Esophagus muscularis mucosa (tissue), 4 donors: ENCODE results near the gene MED13L.

Source experiments
- EP300 ChIP-seq: sonication (generic); formaldehyde crosslinking; IDR thresholded peaks from one replicate; pipeline ENCODE4 v1.6.1; 2017; ENCODE audit warnings: antibody characterized with exemption
- POLR2A ChIP-seq: fragments of 450-650 bp; IDR thresholded peaks from one replicate; pipeline ENCODE4 v1.6.1; 2017; ENCODE audit warnings: antibody characterized with exemption, moderate library complexity, mild to moderate bottlenecking, low read depth
- POLR2AphosphoS5 ChIP-seq, 2 donors: sonication (generic); formaldehyde crosslinking; IDR thresholded peaks; one replicate each; pipeline ENCODE4 v1.6.1; 2017; ENCODE audit warnings: antibody characterized with exemption in 2 of 2
- TF ChIP-seq, protein P1 (sequence below), 3 experiments: fragments of 200-600 bp in 2 of 3; fragments of 450-650 bp in 1 of 3; sonication (generic) in 2 of 3; IDR thresholded peaks; one replicate each; pipeline ENCODE4 v1.5.1; 2017 to 2019; ENCODE audit warnings: antibody characterized with exemption in 3 of 3, mild to moderate bottlenecking in 2 of 3, moderate library complexity in 1 of 3

DNA sequence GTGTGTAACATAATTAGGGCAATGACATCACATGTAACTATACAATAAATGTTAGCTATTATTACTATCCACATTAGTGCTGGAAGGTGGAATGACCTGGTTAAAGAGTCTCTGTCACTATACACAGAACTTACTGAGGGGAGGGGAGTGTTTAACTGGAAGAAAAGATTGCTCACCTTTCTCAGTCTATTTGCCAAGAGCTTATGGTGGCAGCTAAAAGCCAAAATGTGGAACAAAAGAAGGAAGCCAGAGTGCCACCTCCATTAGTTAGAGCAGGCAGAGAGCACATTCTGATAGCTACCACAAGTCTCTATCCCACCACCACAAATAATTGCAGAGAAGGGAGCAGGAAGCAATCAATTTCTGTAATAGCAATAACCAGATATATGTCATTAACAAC is 124.4 kb downstream of the MED13L start:
- TF ChIP-seq, protein P1, sequence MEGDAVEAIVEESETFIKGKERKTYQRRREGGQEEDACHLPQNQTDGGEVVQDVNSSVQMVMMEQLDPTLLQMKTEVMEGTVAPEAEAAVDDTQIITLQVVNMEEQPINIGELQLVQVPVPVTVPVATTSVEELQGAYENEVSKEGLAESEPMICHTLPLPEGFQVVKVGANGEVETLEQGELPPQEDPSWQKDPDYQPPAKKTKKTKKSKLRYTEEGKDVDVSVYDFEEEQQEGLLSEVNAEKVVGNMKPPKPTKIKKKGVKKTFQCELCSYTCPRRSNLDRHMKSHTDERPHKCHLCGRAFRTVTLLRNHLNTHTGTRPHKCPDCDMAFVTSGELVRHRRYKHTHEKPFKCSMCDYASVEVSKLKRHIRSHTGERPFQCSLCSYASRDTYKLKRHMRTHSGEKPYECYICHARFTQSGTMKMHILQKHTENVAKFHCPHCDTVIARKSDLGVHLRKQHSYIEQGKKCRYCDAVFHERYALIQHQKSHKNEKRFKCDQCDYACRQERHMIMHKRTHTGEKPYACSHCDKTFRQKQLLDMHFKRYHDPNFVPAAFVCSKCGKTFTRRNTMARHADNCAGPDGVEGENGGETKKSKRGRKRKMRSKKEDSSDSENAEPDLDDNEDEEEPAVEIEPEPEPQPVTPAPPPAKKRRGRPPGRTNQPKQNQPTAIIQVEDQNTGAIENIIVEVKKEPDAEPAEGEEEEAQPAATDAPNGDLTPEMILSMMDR (IDR thresholded peaks at IDR 0.05): no peak
- no peak for TF ChIP-seq EP300
- no peak for TF ChIP-seq POLR2A
- no peak for TF ChIP-seq POLR2AphosphoS5 (IDR thresholded peaks at IDR 0.05)
